OCI-LY1 (cell line): ENCODE measurements around the gene NAGLU.

Experiments
- H2AFZ ChIP-seq: fragments of 200-600 bp; sonication (generic), shearing (Covaris generic); 2 replicates; pipeline ENCODE4 v1.6.0; 2014; ENCODE audit warnings: antibody characterized with exemption, mild to moderate bottlenecking, low read length
- H3F3A ChIP-seq: fragments of 200-600 bp; sonication (generic), shearing (Covaris generic); 2 replicates; pipeline ENCODE4 v1.6.0; 2014; ENCODE audit warnings: mild to moderate bottlenecking, antibody characterized with exemption, low read length, moderate library complexity; ENCODE audit not compliant: insufficient read depth
- H3K27ac ChIP-seq: fragments of 200-600 bp; sonication (generic); 2 replicates; pipeline ENCODE4 v1.5.1; 2014; ENCODE audit warnings: low read length, mixed run types, mild to moderate bottlenecking, low read depth; ENCODE audit not compliant: poor library complexity, severe bottlenecking
- H3K27me3 ChIP-seq: fragments of 200-600 bp; sonication (generic); 2 replicates; pipeline ENCODE4 v1.6.0; 2014; ENCODE audit warnings: antibody characterized with exemption, mild to moderate bottlenecking, low read length, moderate library complexity; ENCODE audit not compliant: insufficient read depth
- H3K36me3 ChIP-seq: fragments of 200-600 bp; sonication (generic); 2 replicates; pipeline ENCODE4 v1.6.1; 2014; ENCODE audit warnings: mild to moderate bottlenecking, antibody characterized with exemption, low read length, moderate library complexity, mixed read lengths; ENCODE audit not compliant: insufficient read depth
- H3K4me1 ChIP-seq: fragments of 200-600 bp; sonication (generic); 2 replicates; pipeline ENCODE4 v1.5.1; 2014; ENCODE audit warnings: mild to moderate bottlenecking, low read length, moderate library complexity; ENCODE audit not compliant: insufficient read depth, severe bottlenecking
- H3K4me2 ChIP-seq: fragments of 200-600 bp; sonication (generic), shearing (Covaris generic); 2 replicates; pipeline ENCODE4 v1.6.1; 2014; ENCODE audit warnings: low read length
- H3K4me3 ChIP-seq: fragments of 200-600 bp; sonication (generic); 2 replicates; pipeline ENCODE4 v1.5.1; 2014; ENCODE audit warnings: low read length, low read depth, mild to moderate bottlenecking, mixed read lengths; ENCODE audit not compliant: poor library complexity, severe bottlenecking
- H3K79me2 ChIP-seq: fragments of 200-600 bp; shearing (Covaris generic); 2 replicates; pipeline ENCODE4 v1.6.1; 2016; ENCODE audit warnings: mixed run types, low read length, mixed read lengths; ENCODE audit not compliant: insufficient read depth
- H3K9ac ChIP-seq: fragments of 200-600 bp; sonication (generic), shearing (Covaris generic); 2 replicates; pipeline ENCODE4 v1.6.1; 2014; ENCODE audit warnings: mild to moderate bottlenecking, low read length, mixed read lengths
- H3K9me2 ChIP-seq: fragments of 200-600 bp; sonication (generic), shearing (Covaris generic); 2 replicates; pipeline ENCODE4 v1.6.1; 2014; ENCODE audit warnings: low read depth, mild to moderate bottlenecking, low read length, mixed read lengths
- H3K9me3 ChIP-seq: fragments of 200-600 bp; shearing (Covaris generic); 2 replicates; pipeline ENCODE4 v1.6.1; 2014; ENCODE audit warnings: low read length, mixed read lengths
- H4K20me1 ChIP-seq: fragments of 200-600 bp; sonication (generic), shearing (Covaris generic); 2 replicates; pipeline ENCODE4 v1.6.0; 2016; ENCODE audit warnings: mild to moderate bottlenecking, low read length; ENCODE audit not compliant: insufficient read depth
- CTCF ChIP-seq: fragments of 200-600 bp; sonication (generic), shearing (Covaris generic); IDR thresholded peaks from 2 replicates; pipeline ENCODE4 v1.5.1; 2017; ENCODE audit warnings: mild to moderate bottlenecking, antibody characterized with exemption, low read length, moderate library complexity, mixed read lengths
- EZH2 ChIP-seq: fragments of 200-600 bp; sonication (generic), shearing (Covaris generic); IDR thresholded peaks from 2 replicates; pipeline ENCODE4 v1.8.0; 2017; ENCODE audit warnings: borderline replicate concordance, mixed run types, mild to moderate bottlenecking, antibody characterized with exemption, low read length, moderate library complexity, mixed read lengths

Gene NAGLU

GRCh38 chr17:42590886-42591285, 54.8 kb downstream of the NAGLU start:
- no peaks in the 10 kb centered on the region for H4K20me1 ChIP-seq
- peaks cover 15% of the 10 kb centered on the region for H3K4me1 ChIP-seq
- no peak overlapping the region for H3K9ac ChIP-seq
- no peaks in the 10 kb centered on the region for H3K9me3 ChIP-seq
- no peaks in the 10 kb centered on the region for H3K9me2 ChIP-seq
- no peak overlapping the region for H3K4me2 ChIP-seq
- H3K27ac ChIP-seq, result no peak overlapping the region
- no peaks in the 10 kb centered on the region for H3K79me2 ChIP-seq
- H3K27me3 ChIP-seq, result no peaks in the 10 kb centered on the region
- H3K4me3 ChIP-seq, result no peak overlapping the region
- no peak overlapping the region for H2AFZ ChIP-seq
- TF ChIP-seq CTCF (no peak), EZH2 (no peak)
- no peaks in the 10 kb centered on the region for H3F3A ChIP-seq
- H3K36me3 ChIP-seq, result peaks cover 71% of the 10 kb centered on the region

GRCh38 chr17:42591411-42591810, 55.4 kb downstream of the NAGLU start:
- Histone ChIP-seq H3F3A (no peaks in the 10 kb centered on the region), H3K9me3 (no peaks in the 10 kb centered on the region), H2AFZ (no peak overlapping the region), H3K4me2 (no peak overlapping the region), H3K27me3 (no peaks in the 10 kb centered on the region), H3K27ac (no peak overlapping the region), H3K9me2 (no peaks in the 10 kb centered on the region), H3K9ac (no peak overlapping the region), H3K4me3 (no peak overlapping the region), H3K4me1 (peaks cover 15% of the 10 kb centered on the region), H3K36me3 (peaks cover 66% of the 10 kb centered on the region), H3K79me2 (no peaks in the 10 kb centered on the region), H4K20me1 (no peaks in the 10 kb centered on the region)
- TF ChIP-seq EZH2, result no peak
- no peak for TF ChIP-seq CTCF
